RWPE2 (cell line): ENCODE results near the gene CFAP65.

ENCODE experiments used
- ATAC-seq: fragments of 200-7000 bp; cut with Tn5 transposase; 3 replicates; pipeline ENCODE4 v1.9.1; 2021; ENCODE audit warnings: low read depth
- DNase-seq: peaks from one replicate; pipeline ENCODE4 v3.0.0-alpha.2; 2020; ENCODE audit warnings: low spot score
- H3K27ac ChIP-seq: fragments of 450-650 bp; 2 replicates; pipeline ENCODE4 v1.5.1; 2017; ENCODE audit warnings: mild to moderate bottlenecking; ENCODE audit not compliant: poor library complexity, severe bottlenecking
- H3K27me3 ChIP-seq: fragments of 250-450 bp; sonication (Bioruptor Pico); 2 replicates; pipeline ENCODE4 v1.5.1; 2021; ENCODE audit warnings: mild to moderate bottlenecking, moderate library complexity; ENCODE audit not compliant: insufficient read depth, poor library complexity, severe bottlenecking
- H3K36me3 ChIP-seq: fragments of 250-450 bp; sonication (Bioruptor Pico); 2 replicates; pipeline ENCODE4 v1.5.1; 2020; ENCODE audit warnings: low read depth, mild to moderate bottlenecking, moderate library complexity
- H3K4me1 ChIP-seq: fragments of 250-450 bp; sonication (Bioruptor Pico); 2 replicates; pipeline ENCODE4 v1.5.1; 2021; ENCODE audit warnings: mild to moderate bottlenecking, moderate library complexity; ENCODE audit not compliant: insufficient read depth, poor library complexity, severe bottlenecking
- H3K4me3 ChIP-seq: fragments of 250-450 bp; sonication (Bioruptor Pico); 2 replicates; pipeline ENCODE4 v1.5.1; 2021; ENCODE audit warnings: mild to moderate bottlenecking, moderate library complexity; ENCODE audit not compliant: severe bottlenecking
- H3K9me3 ChIP-seq: fragments of 250-450 bp; sonication (Bioruptor Pico); 2 replicates; pipeline ENCODE4 v1.5.1; 2021; ENCODE audit warnings: mild to moderate bottlenecking, moderate library complexity; ENCODE audit not compliant: severe bottlenecking
- TF ChIP-seq, protein P1 (sequence below): fragments of 450-650 bp; IDR thresholded peaks from one replicate; pipeline ENCODE4 v1.5.1; 2017; ENCODE audit warnings: mild to moderate bottlenecking, moderate library complexity; ENCODE audit not compliant: poor library complexity, severe bottlenecking

The CFAP65 gene

DNA sequence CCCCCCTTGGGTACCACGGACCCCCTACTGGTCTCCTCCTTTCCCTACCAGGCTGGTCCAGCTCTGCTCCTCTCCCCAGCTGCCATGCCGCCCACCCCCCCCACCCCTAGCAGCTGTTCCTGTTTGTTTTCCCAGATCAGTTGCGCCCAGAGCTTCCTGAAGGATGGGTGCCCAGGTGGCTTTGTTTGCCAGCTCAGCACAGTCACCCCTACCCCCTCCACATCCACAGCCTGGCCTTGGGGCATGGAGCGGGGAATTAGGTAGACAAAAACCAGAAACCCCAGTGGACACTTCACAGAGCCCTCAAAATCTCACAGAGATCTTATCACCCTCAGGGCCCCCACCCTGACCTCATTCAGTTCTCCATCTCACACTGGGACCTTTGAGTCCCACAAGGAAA, 44.4 kb downstream of the CFAP65 start:
- DNase-seq, result no peak
- no peak overlapping the region for H3K4me3 ChIP-seq
- peaks cover 51% of the 10 kb centered on the region for H3K27me3 ChIP-seq

DNA sequence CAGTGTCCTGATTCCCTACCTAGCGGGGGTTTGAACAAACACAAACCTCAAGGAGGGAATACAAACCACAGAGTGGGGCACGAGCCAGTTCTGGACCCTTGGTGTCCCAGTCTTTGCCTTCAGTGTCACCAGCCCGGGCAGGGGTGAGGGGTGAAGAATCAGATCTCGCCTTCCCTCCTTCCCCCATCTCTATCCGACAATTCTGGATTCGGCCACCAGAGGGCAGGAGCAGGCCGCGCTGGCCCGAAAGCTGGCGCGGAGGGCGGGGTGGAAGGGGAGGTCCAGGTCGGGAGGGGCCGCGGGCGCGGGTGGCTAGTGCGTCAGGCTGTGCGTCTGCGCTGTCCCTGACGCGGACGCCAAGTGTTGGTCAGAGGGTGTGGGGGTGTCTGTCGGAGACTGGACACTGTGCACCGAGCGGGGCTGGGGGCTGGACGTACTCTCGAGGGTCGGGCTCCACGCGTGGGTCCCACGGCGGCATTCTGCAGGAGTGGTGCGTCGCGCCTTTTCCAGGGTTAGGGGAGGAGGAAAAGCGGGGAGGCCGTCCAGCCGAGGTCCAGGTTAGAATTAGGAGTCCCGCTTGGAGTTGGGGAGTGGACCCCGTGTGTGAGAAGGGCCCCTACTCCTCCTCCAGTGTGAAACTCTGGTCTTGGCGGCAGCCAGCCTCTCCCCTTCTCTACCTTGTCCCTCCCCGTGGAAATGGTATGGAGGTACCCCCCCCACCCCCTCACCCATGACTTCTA, 45.2 kb downstream of the CFAP65 start:
- TF ChIP-seq, protein P1, sequence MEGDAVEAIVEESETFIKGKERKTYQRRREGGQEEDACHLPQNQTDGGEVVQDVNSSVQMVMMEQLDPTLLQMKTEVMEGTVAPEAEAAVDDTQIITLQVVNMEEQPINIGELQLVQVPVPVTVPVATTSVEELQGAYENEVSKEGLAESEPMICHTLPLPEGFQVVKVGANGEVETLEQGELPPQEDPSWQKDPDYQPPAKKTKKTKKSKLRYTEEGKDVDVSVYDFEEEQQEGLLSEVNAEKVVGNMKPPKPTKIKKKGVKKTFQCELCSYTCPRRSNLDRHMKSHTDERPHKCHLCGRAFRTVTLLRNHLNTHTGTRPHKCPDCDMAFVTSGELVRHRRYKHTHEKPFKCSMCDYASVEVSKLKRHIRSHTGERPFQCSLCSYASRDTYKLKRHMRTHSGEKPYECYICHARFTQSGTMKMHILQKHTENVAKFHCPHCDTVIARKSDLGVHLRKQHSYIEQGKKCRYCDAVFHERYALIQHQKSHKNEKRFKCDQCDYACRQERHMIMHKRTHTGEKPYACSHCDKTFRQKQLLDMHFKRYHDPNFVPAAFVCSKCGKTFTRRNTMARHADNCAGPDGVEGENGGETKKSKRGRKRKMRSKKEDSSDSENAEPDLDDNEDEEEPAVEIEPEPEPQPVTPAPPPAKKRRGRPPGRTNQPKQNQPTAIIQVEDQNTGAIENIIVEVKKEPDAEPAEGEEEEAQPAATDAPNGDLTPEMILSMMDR, result peak; percentile 83
- peak; percentile 67 for ATAC-seq
- peak; percentile 87 for DNase-seq
- Histone ChIP-seq H3K9me3 (no peaks in the 10 kb centered on the region), H3K27ac (no peak overlapping the region), H3K36me3 (no peaks in the 10 kb centered on the region), H3K4me3 (peak overlapping the region; percentile 18), H3K27me3 (peaks cover 51% of the 10 kb centered on the region), H3K4me1 (no peaks in the 10 kb centered on the region)

More for the DNA sequence above, 44.4 kb downstream of the CFAP65 start:
- Histone ChIP-seq H3K9me3 (no peaks in the 10 kb centered on the region), H3K4me1 (no peaks in the 10 kb centered on the region), H3K27ac (no peak overlapping the region), H3K36me3 (no peaks in the 10 kb centered on the region)
- ATAC-seq, result no peak
- TF ChIP-seq, protein P1, result no peak

DNA sequence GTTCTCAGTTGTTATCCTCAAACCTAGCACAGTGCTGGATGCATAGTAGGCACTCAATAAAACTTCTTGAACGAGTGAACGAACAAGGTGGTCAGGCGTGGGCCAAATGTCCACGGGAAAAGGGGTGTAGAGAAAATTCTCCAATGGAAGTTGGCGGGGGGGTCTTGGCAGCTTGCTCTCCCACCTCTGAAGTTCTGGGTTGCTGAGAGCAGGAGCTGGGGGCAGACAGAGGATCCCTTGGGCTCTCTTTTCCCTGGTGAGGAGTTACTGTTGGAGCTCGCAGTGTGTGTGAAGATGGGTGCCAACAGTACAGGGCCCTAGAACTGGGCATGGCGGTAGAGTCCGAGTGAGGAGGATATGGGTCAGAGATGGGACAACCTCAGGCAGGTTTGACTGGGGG, 45.8 kb downstream of the CFAP65 start:
- no peak for DNase-seq
- no peaks in the 10 kb centered on the region for H3K9me3 ChIP-seq
- no peak overlapping the region for H3K27ac ChIP-seq
- H3K36me3 ChIP-seq, result no peaks in the 10 kb centered on the region
- peaks cover 52% of the 10 kb centered on the region for H3K27me3 ChIP-seq
- TF ChIP-seq, protein P1, result no peak
- H3K4me3 ChIP-seq, result no peak overlapping the region
- H3K4me1 ChIP-seq, result no peaks in the 10 kb centered on the region
- no peak for ATAC-seq

DNA sequence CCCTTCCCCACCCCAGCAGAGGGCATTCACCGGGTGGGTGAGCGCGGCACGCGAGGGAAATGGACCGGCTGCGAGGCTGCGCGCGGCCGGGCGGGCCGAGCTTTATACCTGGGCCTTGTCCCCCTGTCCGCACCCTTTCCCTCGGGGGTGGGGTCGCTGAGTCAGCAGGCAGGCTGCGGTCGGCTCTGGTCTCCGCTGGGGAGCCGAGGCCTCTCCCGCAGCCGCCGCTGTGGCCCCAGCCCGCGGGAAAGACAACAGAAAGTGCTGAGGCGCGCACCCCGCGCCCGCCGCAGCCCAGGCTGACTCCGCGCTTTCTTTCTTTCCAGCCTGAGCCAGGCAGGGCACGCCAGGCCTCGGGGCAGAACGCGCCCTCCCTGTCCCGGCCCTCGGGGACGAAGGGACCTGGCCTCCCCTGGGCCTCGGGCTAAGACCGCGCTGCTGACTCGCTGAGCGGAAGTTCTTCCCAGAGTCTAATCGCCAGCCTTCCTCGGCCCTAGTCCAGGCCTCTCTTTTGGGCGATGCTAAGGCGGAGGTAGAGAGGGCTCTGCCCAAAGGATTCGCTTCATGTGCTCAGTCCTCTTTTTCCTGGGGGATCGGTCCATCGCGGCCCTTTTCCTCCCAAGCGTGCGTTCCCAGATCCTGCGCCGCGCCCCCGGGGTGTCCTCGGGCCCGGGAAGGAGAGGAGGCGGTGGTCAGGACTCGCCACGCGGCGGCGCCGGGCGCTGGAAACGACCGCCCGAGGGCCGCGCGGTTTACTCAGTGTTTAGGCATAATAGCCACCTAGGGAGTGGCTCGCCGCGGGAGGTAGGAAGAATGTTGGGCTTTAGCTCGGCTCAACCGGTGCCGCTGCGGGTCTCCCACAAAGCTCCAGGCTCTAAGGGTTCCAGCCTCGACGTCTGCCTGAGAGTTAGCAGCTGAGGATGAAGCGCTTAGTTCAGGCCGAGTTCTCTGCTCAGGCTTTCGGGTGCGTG, 47.7 kb downstream of the CFAP65 start, which contains the start of gene CRYBA2:
Gene CRYBA2 (minus strand): TSS at position 78 of the 971 bp plus-strand sequence. CDS start 246 bp downstream, outside the sequence.
- H3K4me3 ChIP-seq, result peak within 1 kb of the TSS; percentile 21
- no peak for DNase-seq
- ATAC-seq, result peak; percentile 35

More for the DNA sequence above, 47.7 kb downstream of the CFAP65 start, which contains the start of gene CRYBA2:
- H3K9me3 ChIP-seq, result no peaks in the 10 kb centered on the region
- H3K27me3 ChIP-seq, result peaks cover 69% of the 10 kb centered on the region
- TF ChIP-seq, protein P1, result no peak
- H3K36me3 ChIP-seq, result no peaks in the 10 kb centered on the region
- H3K4me1 ChIP-seq, result no peaks in the 10 kb centered on the region
- H3K27ac ChIP-seq, result no peak within 1 kb of the TSS
